ENCODE results near the gene CCS.
"Not testable (repeated sequence)": the region's sequence is repeated elsewhere in the genome, so short reads cannot be mapped to it uniquely, and the experiment has no call there.

CCS gene

GRCh38 chr11:66592457-66593302 is at the start of gene CCS, which contains the start of gene CCDC87:
Gene CCS (plus strand): TSS chr11:66593185. CDS start chr11:66593262, 77 bp downstream.
Gene CCDC87 (minus strand): TSS chr11:66593063. CDS start chr11:66593015, 48 bp downstream.
- Histone ChIP-seq H3K9ac (ENCODE audit: low read length) (peak within 1 kb of the TSS; percentile 89), H3K4me3 (ENCODE audit: low read length) (peak within 1 kb of the TSS; percentile 94), H3K27me3 (ENCODE audit: control insufficient read depth, insufficient read depth, low read length) (no peaks in the 10 kb centered on the region), H3K9me3 (ENCODE audit: control insufficient read depth, low read length) (no peaks in the 10 kb centered on the region), H3K4me1 (ENCODE audit: control insufficient read depth, insufficient read depth, low read length) (peaks cover 30% of the 10 kb centered on the region), H3K36me3 (ENCODE audit: control insufficient read depth, insufficient read depth, low read length) (no peaks in the 10 kb centered on the region)

- Histone ChIP-seq H3K9ac (ENCODE audit: low read length) (peak overlapping the region; percentile 8), H3K4me3 (ENCODE audit: low read length) (no peak overlapping the region), H3K9me3 (ENCODE audit: control insufficient read depth, low read length) (no peaks in the 10 kb centered on the region), H3K36me3 (ENCODE audit: control insufficient read depth, insufficient read depth, low read length) (no peaks in the 10 kb centered on the region), H3K4me1 (ENCODE audit: control insufficient read depth, insufficient read depth, low read length) (peaks cover 12% of the 10 kb centered on the region), H3K27me3 (ENCODE audit: control insufficient read depth, insufficient read depth, low read length) (peaks cover 11% of the 10 kb centered on the region)
Measured at GRCh38 chr11:66543263-66544107, 49.5 kb upstream of the CCS start.

GRCh38 chr11:66544952-66545351 is 48.0 kb upstream of the CCS start:
- not testable (repeated sequence) for H3K9me3 ChIP-seq (ENCODE audit: control insufficient read depth, low read length); H3K36me3 ChIP-seq (ENCODE audit: control insufficient read depth, insufficient read depth, low read length); H3K4me3 ChIP-seq (ENCODE audit: low read length)
- Histone ChIP-seq H3K9ac (ENCODE audit: low read length) (peak overlapping the region; percentile 79), H3K4me1 (ENCODE audit: control insufficient read depth, insufficient read depth, low read length) (peaks cover 12% of the 10 kb centered on the region), H3K27me3 (ENCODE audit: control insufficient read depth, insufficient read depth, low read length) (peaks cover 11% of the 10 kb centered on the region)

DNA sequence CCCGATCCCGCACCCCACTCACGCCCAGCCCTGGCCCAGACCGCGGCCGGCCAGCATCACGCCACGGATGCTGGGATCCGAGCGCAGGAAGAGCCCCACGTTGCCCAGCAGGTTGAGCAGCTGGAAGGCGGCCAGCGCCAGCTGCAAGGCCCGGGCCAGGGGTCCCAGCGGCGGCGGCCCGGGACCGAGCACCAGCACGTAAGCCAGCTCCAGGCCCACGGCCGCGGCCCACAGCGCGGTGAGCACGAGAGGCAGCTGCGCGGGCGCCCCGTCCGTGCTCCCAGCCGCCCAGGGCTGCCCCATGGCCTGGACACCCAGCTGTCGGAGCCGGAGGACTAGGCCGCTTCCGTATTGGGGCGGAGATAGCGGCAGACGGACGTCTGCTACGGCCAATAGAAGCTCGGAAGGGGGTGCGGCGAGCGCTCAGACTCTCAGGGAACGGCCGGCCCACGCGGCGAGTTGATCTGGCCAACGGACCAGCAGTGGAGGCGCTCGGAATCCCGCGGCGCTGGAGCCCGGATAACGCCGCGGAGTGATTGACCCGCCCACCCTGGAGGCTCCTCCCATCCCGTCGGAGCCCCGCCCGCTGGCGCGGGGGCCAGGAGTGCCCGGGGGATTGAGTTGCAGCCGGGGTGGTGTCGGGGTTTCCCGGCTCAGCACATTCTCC is 47.2 kb upstream of the CCS start, which contains the start of gene ZDHHC24:
Gene ZDHHC24, minus strand, starts transcription at position 348 of the 667 bp plus-strand sequence. Its CDS starts 45 bp downstream, at position 303.
- peaks cover 12% of the 10 kb centered on the region for H3K4me1 ChIP-seq (ENCODE audit: control insufficient read depth, insufficient read depth, low read length)
- H3K4me3 ChIP-seq (ENCODE audit: low read length) = peak within 1 kb of the TSS; percentile 61
- H3K27me3 ChIP-seq (ENCODE audit: control insufficient read depth, insufficient read depth, low read length) = peaks cover 11% of the 10 kb centered on the region
- H3K36me3 ChIP-seq (ENCODE audit: control insufficient read depth, insufficient read depth, low read length) = no peaks in the 10 kb centered on the region
- H3K9ac ChIP-seq (ENCODE audit: low read length) = peak within 1 kb of the TSS; percentile 79
- H3K9me3 ChIP-seq (ENCODE audit: control insufficient read depth, low read length) = no peaks in the 10 kb centered on the region

- peak within 1 kb of the TSS; percentile 79 for H3K9ac ChIP-seq (ENCODE audit: low read length)
- peaks cover 11% of the 10 kb centered on the region for H3K27me3 ChIP-seq (ENCODE audit: control insufficient read depth, insufficient read depth, low read length)
- no peaks in the 10 kb centered on the region for H3K36me3 ChIP-seq (ENCODE audit: control insufficient read depth, insufficient read depth, low read length)
- peak within 1 kb of the TSS; percentile 61 for H3K4me3 ChIP-seq (ENCODE audit: low read length)
- H3K9me3 ChIP-seq (ENCODE audit: control insufficient read depth, low read length) = no peaks in the 10 kb centered on the region
- peaks cover 12% of the 10 kb centered on the region for H3K4me1 ChIP-seq (ENCODE audit: control insufficient read depth, insufficient read depth, low read length)
Measured at GRCh38 chr11:66546368-66546965, 46.5 kb upstream of the CCS start, which contains the start of gene ACTN3. Gene ACTN3 (plus strand): TSS chr11:66546903. CDS start chr11:66546938, 35 bp downstream.

GRCh38 chr11:66546966-66547661 is 45.9 kb upstream of the CCS start:
- no peaks in the 10 kb centered on the region for H3K9me3 ChIP-seq (ENCODE audit: control insufficient read depth, low read length)
- no peak overlapping the region for H3K4me3 ChIP-seq (ENCODE audit: low read length)
- peaks cover 11% of the 10 kb centered on the region for H3K27me3 ChIP-seq (ENCODE audit: control insufficient read depth, insufficient read depth, low read length)
- H3K4me1 ChIP-seq (ENCODE audit: control insufficient read depth, insufficient read depth, low read length) = peaks cover 12% of the 10 kb centered on the region
- no peaks in the 10 kb centered on the region for H3K36me3 ChIP-seq (ENCODE audit: control insufficient read depth, insufficient read depth, low read length)
- H3K9ac ChIP-seq (ENCODE audit: low read length) = no peak overlapping the region

DNA sequence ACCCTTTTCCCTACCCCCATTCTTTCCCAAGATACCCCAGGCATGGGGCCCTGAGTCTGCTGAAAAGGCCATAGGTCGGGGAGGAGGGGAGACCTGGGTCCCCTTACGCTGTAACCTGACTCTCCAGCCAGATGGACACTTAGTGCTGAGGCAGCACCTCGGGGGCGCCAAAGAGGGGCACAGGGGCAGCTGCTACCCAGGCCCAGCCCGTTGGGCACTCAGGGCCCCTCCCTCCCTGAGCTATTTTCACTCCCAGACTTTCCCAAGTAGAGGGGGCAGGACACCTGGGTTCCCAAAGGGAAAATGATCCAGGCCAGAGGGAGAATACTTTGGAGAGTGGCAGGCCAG is 45.3 kb upstream of the CCS start:
- no peak overlapping the region for H3K9ac ChIP-seq (ENCODE audit: low read length)
- no peaks in the 10 kb centered on the region for H3K36me3 ChIP-seq (ENCODE audit: control insufficient read depth, insufficient read depth, low read length)
- H3K9me3 ChIP-seq (ENCODE audit: control insufficient read depth, low read length) = no peaks in the 10 kb centered on the region
- no peak overlapping the region for H3K4me3 ChIP-seq (ENCODE audit: low read length)
- H3K27me3 ChIP-seq (ENCODE audit: control insufficient read depth, insufficient read depth, low read length) = peaks cover 11% of the 10 kb centered on the region
- H3K4me1 ChIP-seq (ENCODE audit: control insufficient read depth, insufficient read depth, low read length) = peaks cover 12% of the 10 kb centered on the region

GRCh38 chr11:66548041-66548440 is 44.9 kb upstream of the CCS start:
- no peak overlapping the region for H3K4me3 ChIP-seq (ENCODE audit: low read length)
- H3K27me3 ChIP-seq (ENCODE audit: control insufficient read depth, insufficient read depth, low read length) = peaks cover 11% of the 10 kb centered on the region
- peaks cover 12% of the 10 kb centered on the region for H3K4me1 ChIP-seq (ENCODE audit: control insufficient read depth, insufficient read depth, low read length)
- no peak overlapping the region for H3K9ac ChIP-seq (ENCODE audit: low read length)
- H3K36me3 ChIP-seq (ENCODE audit: control insufficient read depth, insufficient read depth, low read length) = no peaks in the 10 kb centered on the region
- no peaks in the 10 kb centered on the region for H3K9me3 ChIP-seq (ENCODE audit: control insufficient read depth, low read length)

GRCh38 chr11:66548774-66549630 is 44.0 kb upstream of the CCS start:
- H3K9ac ChIP-seq (ENCODE audit: low read length) = no peak overlapping the region
- H3K9me3 ChIP-seq (ENCODE audit: control insufficient read depth, low read length) = no peaks in the 10 kb centered on the region
- H3K27me3 ChIP-seq (ENCODE audit: control insufficient read depth, insufficient read depth, low read length) = peaks cover 11% of the 10 kb centered on the region
- no peak overlapping the region for H3K4me3 ChIP-seq (ENCODE audit: low read length)
- H3K4me1 ChIP-seq (ENCODE audit: control insufficient read depth, insufficient read depth, low read length) = peaks cover 11% of the 10 kb centered on the region
- H3K36me3 ChIP-seq (ENCODE audit: control insufficient read depth, insufficient read depth, low read length) = no peaks in the 10 kb centered on the region

- H3K36me3 ChIP-seq (ENCODE audit: control insufficient read depth, insufficient read depth, low read length) = no peaks in the 10 kb centered on the region
Measured at GRCh38 chr11:66549696-66550095, 43.3 kb upstream of the CCS start.

More at GRCh38 chr11:66549696-66550095, 43.3 kb upstream of the CCS start:
- no peaks in the 10 kb centered on the region for H3K9me3 ChIP-seq (ENCODE audit: control insufficient read depth, low read length)
- H3K27me3 ChIP-seq (ENCODE audit: control insufficient read depth, insufficient read depth, low read length) = peaks cover 11% of the 10 kb centered on the region
- peaks cover 7% of the 10 kb centered on the region for H3K4me1 ChIP-seq (ENCODE audit: control insufficient read depth, insufficient read depth, low read length)
- H3K9ac ChIP-seq (ENCODE audit: low read length) = no peak overlapping the region
- no peak overlapping the region for H3K4me3 ChIP-seq (ENCODE audit: low read length)

Measured in mucosa of stomach (tissue), 1 donor.